WTC11 (cell line): ENCODE results near the gene CACNB4. TPM values are rescaled to one million over a fixed set of nuclear protein-coding genes. Genes with fewer than 3 reads are reported as not detected.

Source experiments
- ATAC-seq: fragments of 200-7000 bp; cut with Tn5 transposase; 2 replicates; pipeline ENCODE4 v1.10.0; 2021; ENCODE audit warnings: mild to moderate bottlenecking, moderate library complexity
- CTCF ChIA-PET: fragments of 300-600 bp; sonication (Branson Sonifier 250); formaldehyde crosslinking; loops from one replicate; lab custom pipeline; 2021; ENCODE audit warnings: antibody characterized with exemption; lab: Charles Lee
- POLR2A ChIA-PET: fragments of 350-600 bp; sonication (Branson Sonifier 250); formaldehyde crosslinking; loops from one replicate; lab custom pipeline; 2021; ENCODE audit warnings: antibody characterized with exemption; lab: Charles Lee
- DNase-seq: peaks from one replicate; pipeline ENCODE4 v3.0.0; 2021; ENCODE audit warnings: low spot score
- H3K27ac Mint-ChIP-seq: 2 replicates; pipeline ENCODE4 v1.8.0; 2021; ENCODE audit warnings: mixed read lengths
- H3K27me3 Mint-ChIP-seq: 2 replicates; pipeline ENCODE4 v1.8.0; 2021; ENCODE audit warnings: low read depth, mild to moderate bottlenecking, moderate library complexity, mixed read lengths
- H3K36me3 Mint-ChIP-seq: 2 replicates; pipeline ENCODE4 v1.8.0; 2021; ENCODE audit warnings: mixed read lengths
- H3K4me1 Mint-ChIP-seq: 2 replicates; pipeline ENCODE4 v1.8.0; 2022; ENCODE audit warnings: mixed read lengths
- H3K4me3 Mint-ChIP-seq: 2 replicates; pipeline ENCODE4 v1.8.0; 2021; ENCODE audit warnings: mild to moderate bottlenecking, moderate library complexity, mixed read lengths
- H3K9me3 Mint-ChIP-seq: 2 replicates; pipeline ENCODE4 v1.8.0; 2021; ENCODE audit warnings: mixed read lengths
- CBFB ChIP-seq: sonication (generic); formaldehyde crosslinking; IDR thresholded peaks from 2 replicates; pipeline ENCODE4 v1.8.1; 2022; ENCODE audit warnings: mild to moderate bottlenecking, low read depth, missing genetic modification reagents
- CREM ChIP-seq: sonication (generic); formaldehyde crosslinking; IDR thresholded peaks from 2 replicates; pipeline ENCODE4 v1.8.1; 2022; ENCODE audit warnings: mild to moderate bottlenecking, missing genetic modification reagents, moderate library complexity
- EMX1 ChIP-seq: fragments of 250-450 bp; sonication (Bioruptor Pico); IDR thresholded peaks from 2 replicates; pipeline ENCODE4 v1.8.0; 2021; ENCODE audit warnings: mild to moderate bottlenecking
- FOXK1 ChIP-seq: sonication (generic); formaldehyde crosslinking; IDR thresholded peaks from 2 replicates; pipeline ENCODE4 v1.8.0; 2022; ENCODE audit warnings: mild to moderate bottlenecking, moderate library complexity, missing genetic modification reagents
- HMGA2 ChIP-seq: fragments of 250-450 bp; sonication (Bioruptor Pico); IDR thresholded peaks from 2 replicates; pipeline ENCODE4 v1.4.0; 2021; ENCODE audit warnings: mild to moderate bottlenecking, moderate library complexity
- IRF2 ChIP-seq: sonication (generic); formaldehyde crosslinking; IDR thresholded peaks from 2 replicates; pipeline ENCODE4 v1.8.0; 2022; ENCODE audit warnings: low read depth, missing genetic modification reagents, borderline replicate concordance
- JUN ChIP-seq: sonication (generic); formaldehyde crosslinking; IDR thresholded peaks from 2 replicates; pipeline ENCODE4 v1.8.0; 2023; ENCODE audit warnings: mild to moderate bottlenecking, missing genetic modification reagents
- NFYB ChIP-seq: sonication (generic); formaldehyde crosslinking; conservative IDR thresholded peaks from 2 replicates; pipeline ENCODE4 v1.8.0; 2022; ENCODE audit warnings: low read depth, missing genetic modification reagents
- NR2C2 ChIP-seq: sonication (generic); formaldehyde crosslinking; IDR thresholded peaks from 2 replicates; pipeline ENCODE4 v1.8.0; 2022; ENCODE audit warnings: mild to moderate bottlenecking, missing genetic modification reagents
- SOX15 ChIP-seq: fragments of 250-450 bp; sonication (Bioruptor Pico); IDR thresholded peaks from 2 replicates; pipeline ENCODE4 v1.9.0; 2021; ENCODE audit warnings: mild to moderate bottlenecking
- ZBTB21 ChIP-seq: sonication (generic); formaldehyde crosslinking; IDR thresholded peaks from 2 replicates; pipeline ENCODE4 v1.8.1; 2023; ENCODE audit warnings: mild to moderate bottlenecking, missing genetic modification reagents, borderline replicate concordance
- ZNF317 ChIP-seq: sonication (generic); formaldehyde crosslinking; IDR thresholded peaks from 2 replicates; pipeline ENCODE4 v1.8.1; 2023; ENCODE audit warnings: low read depth, mild to moderate bottlenecking, moderate library complexity, missing genetic modification reagents, borderline replicate concordance
- ZNF416 ChIP-seq: fragments of 250-450 bp; sonication (Bioruptor Pico); IDR thresholded peaks from 2 replicates; pipeline ENCODE4 v1.9.0; 2021; ENCODE audit warnings: mild to moderate bottlenecking, inconsistent platforms
- ZNF671 ChIP-seq: fragments of 250-450 bp; sonication (Bioruptor Pico); IDR thresholded peaks from 2 replicates; pipeline ENCODE4 v1.8.0; 2021; ENCODE audit warnings: mild to moderate bottlenecking
- total RNA-seq: library from RNA; stranded (reverse); gene quantifications from 3 replicates; pipeline ENCODE4 v1.2.3, GENCODE V29; 2021
- TF ChIP-seq, protein P1 (sequence below): sonication (generic); formaldehyde crosslinking; conservative IDR thresholded peaks from 2 replicates; pipeline ENCODE4 v1.8.1; 2023; ENCODE audit warnings: mild to moderate bottlenecking, low read depth, missing genetic modification reagents, moderate library complexity
- TF ChIP-seq, protein P2 (sequence below): sonication (generic); formaldehyde crosslinking; IDR thresholded peaks from 2 replicates; pipeline ENCODE4 v1.8.1; 2023; ENCODE audit warnings: mild to moderate bottlenecking, missing genetic modification reagents
- TF ChIP-seq, protein P3 (sequence below): sonication (generic); formaldehyde crosslinking; IDR thresholded peaks from 2 replicates; pipeline ENCODE4 v1.8.1; 2022; ENCODE audit warnings: low read depth, mild to moderate bottlenecking, moderate library complexity, missing genetic modification reagents, borderline replicate concordance
- TF ChIP-seq, protein P4 (sequence below): sonication (generic); formaldehyde crosslinking; IDR thresholded peaks from 2 replicates; pipeline ENCODE4 v1.8.0; 2022; ENCODE audit warnings: missing genetic modification reagents
- TF ChIP-seq, protein P5 (sequence below): sonication (generic); formaldehyde crosslinking; IDR thresholded peaks from 2 replicates; pipeline ENCODE4 v1.8.1; 2023; ENCODE audit warnings: mild to moderate bottlenecking, moderate library complexity, missing genetic modification reagents

CACNB4 gene
- total RNA-seq, 1 experiment from 2014 or later, result 4.7 TPM

DNA sequence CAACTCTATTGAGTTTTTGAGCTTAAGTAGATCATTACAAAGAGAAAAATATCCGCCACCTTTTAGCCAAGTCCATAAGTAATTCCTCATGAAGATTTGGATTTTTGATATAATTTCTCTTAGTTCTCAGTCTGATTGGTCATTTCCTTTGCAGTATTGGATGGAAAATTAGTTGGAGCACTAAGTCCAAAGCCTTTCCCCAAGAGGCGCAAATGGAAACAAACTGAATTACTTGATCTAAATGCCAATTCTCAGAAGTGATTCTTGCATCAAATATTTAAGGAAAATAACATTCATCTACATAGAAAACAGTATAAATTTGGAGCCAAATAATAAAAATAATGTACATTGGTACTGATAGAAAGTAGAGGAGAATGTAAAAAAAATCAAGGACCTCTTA lies 115.6 kb downstream of the CACNB4 start:
- Mint-ChIP-seq H3K4me1 (peaks cover 7% of the 10 kb centered on the region), H3K27me3 (no peaks in the 10 kb centered on the region), H3K27ac (no peak overlapping the region), H3K9me3 (peaks cover 4% of the 10 kb centered on the region; the same call in 1 of the 2 replicates), H3K4me3 (no peak overlapping the region)
- no peak for ATAC-seq
- TF ChIP-seq ZBTB21 (no peak), FOXK1 (CRISPR knock-in tag) (no peak), NFYB (no peak), ZNF416 (CRISPR knock-in tag) (no peak), HMGA2 (CRISPR knock-in tag) (no peak), ZNF317 (CRISPR knock-in tag) (no peak), ZNF671 (CRISPR knock-in tag) (no peak), CREM (CRISPR knock-in tag) (no peak), JUN (no peak), EMX1 (CRISPR knock-in tag) (no peak), CBFB (no peak)
- TF ChIP-seq, protein P1, sequence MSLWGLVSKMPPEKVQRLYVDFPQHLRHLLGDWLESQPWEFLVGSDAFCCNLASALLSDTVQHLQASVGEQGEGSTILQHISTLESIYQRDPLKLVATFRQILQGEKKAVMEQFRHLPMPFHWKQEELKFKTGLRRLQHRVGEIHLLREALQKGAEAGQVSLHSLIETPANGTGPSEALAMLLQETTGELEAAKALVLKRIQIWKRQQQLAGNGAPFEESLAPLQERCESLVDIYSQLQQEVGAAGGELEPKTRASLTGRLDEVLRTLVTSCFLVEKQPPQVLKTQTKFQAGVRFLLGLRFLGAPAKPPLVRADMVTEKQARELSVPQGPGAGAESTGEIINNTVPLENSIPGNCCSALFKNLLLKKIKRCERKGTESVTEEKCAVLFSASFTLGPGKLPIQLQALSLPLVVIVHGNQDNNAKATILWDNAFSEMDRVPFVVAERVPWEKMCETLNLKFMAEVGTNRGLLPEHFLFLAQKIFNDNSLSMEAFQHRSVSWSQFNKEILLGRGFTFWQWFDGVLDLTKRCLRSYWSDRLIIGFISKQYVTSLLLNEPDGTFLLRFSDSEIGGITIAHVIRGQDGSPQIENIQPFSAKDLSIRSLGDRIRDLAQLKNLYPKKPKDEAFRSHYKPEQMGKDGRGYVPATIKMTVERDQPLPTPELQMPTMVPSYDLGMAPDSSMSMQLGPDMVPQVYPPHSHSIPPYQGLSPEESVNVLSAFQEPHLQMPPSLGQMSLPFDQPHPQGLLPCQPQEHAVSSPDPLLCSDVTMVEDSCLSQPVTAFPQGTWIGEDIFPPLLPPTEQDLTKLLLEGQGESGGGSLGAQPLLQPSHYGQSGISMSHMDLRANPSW (CRISPR knock-in tag), result no peak
- TF ChIP-seq, protein P2, sequence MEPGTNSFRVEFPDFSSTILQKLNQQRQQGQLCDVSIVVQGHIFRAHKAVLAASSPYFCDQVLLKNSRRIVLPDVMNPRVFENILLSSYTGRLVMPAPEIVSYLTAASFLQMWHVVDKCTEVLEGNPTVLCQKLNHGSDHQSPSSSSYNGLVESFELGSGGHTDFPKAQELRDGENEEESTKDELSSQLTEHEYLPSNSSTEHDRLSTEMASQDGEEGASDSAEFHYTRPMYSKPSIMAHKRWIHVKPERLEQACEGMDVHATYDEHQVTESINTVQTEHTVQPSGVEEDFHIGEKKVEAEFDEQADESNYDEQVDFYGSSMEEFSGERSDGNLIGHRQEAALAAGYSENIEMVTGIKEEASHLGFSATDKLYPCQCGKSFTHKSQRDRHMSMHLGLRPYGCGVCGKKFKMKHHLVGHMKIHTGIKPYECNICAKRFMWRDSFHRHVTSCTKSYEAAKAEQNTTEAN (CRISPR knock-in tag), result no peak
- TF ChIP-seq, all 79 proteins: peak for 0
- no peaks in the 10 kb centered on the region for H3K36me3 Mint-ChIP-seq
- DNase-seq, result no peak
- CTCF ChIA-PET, result interaction anchor here (1.2 to 1.5 kb wide), 3 partner anchors 9 to 34 kb away, joined by 3 to 5 read pairs (median 4); no protein-coding TSS in a partner anchor
- POLR2A ChIA-PET, result interaction anchor here (0.7 kb wide), 1 partner anchor 15 kb away, joined by 4 read pairs; no protein-coding TSS in a partner anchor

DNA sequence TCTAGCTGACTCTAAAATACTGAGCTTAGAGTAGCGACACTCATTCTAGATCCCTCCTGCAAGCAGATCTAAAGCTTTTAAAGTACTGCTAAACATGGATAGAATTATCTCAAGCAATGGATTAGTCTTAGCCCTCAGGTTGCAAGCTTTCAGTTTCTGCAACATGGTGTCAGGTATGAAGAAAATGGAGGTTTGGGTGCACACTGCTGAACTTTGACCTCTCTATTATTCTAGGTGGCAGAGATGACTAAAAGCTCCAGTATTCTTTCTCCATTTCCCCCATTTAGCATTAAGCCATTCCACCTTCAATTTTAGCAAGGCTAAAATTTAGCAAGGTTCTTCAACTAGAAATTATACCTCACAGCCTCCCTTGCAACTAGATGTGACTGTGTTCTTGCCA lies 117.0 kb downstream of the CACNB4 start:
- no peaks in the 10 kb centered on the region for H3K36me3 Mint-ChIP-seq
- DNase-seq (no peak), ATAC-seq (no peak)
- no peak overlapping the region for H3K4me3 Mint-ChIP-seq
- CTCF ChIA-PET, result no interaction called here
- H3K27me3 Mint-ChIP-seq, result no peaks in the 10 kb centered on the region
- H3K9me3 Mint-ChIP-seq, result peaks cover 4% of the 10 kb centered on the region; the same call in 1 of the 2 replicates
- POLR2A ChIA-PET, result no interaction called here
- TF ChIP-seq SOX15 (no peak), CBFB (no peak), NR2C2 (CRISPR knock-in tag) (no peak), NFYB (no peak), IRF2 (CRISPR knock-in tag) (no peak)
- TF ChIP-seq, protein P3, sequence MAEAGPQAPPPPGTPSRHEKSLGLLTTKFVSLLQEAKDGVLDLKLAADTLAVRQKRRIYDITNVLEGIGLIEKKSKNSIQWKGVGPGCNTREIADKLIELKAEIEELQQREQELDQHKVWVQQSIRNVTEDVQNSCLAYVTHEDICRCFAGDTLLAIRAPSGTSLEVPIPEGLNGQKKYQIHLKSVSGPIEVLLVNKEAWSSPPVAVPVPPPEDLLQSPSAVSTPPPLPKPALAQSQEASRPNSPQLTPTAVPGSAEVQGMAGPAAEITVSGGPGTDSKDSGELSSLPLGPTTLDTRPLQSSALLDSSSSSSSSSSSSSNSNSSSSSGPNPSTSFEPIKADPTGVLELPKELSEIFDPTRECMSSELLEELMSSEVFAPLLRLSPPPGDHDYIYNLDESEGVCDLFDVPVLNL (CRISPR knock-in tag), result no peak
- TF ChIP-seq, protein P4, sequence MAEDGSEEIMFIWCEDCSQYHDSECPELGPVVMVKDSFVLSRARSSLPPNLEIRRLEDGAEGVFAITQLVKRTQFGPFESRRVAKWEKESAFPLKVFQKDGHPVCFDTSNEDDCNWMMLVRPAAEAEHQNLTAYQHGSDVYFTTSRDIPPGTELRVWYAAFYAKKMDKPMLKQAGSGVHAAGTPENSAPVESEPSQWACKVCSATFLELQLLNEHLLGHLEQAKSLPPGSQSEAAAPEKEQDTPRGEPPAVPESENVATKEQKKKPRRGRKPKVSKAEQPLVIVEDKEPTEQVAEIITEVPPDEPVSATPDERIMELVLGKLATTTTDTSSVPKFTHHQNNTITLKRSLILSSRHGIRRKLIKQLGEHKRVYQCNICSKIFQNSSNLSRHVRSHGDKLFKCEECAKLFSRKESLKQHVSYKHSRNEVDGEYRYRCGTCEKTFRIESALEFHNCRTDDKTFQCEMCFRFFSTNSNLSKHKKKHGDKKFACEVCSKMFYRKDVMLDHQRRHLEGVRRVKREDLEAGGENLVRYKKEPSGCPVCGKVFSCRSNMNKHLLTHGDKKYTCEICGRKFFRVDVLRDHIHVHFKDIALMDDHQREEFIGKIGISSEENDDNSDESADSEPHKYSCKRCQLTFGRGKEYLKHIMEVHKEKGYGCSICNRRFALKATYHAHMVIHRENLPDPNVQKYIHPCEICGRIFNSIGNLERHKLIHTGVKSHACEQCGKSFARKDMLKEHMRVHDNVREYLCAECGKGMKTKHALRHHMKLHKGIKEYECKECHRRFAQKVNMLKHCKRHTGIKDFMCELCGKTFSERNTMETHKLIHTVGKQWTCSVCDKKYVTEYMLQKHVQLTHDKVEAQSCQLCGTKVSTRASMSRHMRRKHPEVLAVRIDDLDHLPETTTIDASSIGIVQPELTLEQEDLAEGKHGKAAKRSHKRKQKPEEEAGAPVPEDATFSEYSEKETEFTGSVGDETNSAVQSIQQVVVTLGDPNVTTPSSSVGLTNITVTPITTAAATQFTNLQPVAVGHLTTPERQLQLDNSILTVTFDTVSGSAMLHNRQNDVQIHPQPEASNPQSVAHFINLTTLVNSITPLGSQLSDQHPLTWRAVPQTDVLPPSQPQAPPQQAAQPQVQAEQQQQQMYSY, result no peak
- TF ChIP-seq, protein P5, sequence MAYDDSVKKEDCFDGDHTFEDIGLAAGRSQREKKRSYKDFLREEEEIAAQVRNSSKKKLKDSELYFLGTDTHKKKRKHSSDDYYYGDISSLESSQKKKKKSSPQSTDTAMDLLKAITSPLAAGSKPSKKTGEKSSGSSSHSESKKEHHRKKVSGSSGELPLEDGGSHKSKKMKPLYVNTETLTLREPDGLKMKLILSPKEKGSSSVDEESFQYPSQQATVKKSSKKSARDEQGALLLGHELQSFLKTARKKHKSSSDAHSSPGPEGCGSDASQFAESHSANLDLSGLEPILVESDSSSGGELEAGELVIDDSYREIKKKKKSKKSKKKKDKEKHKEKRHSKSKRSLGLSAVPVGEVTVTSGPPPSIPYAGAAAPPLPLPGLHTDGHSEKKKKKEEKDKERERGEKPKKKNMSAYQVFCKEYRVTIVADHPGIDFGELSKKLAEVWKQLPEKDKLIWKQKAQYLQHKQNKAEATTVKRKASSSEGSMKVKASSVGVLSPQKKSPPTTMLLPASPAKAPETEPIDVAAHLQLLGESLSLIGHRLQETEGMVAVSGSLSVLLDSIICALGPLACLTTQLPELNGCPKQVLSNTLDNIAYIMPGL (CRISPR knock-in tag), result no peak
- TF ChIP-seq, protein P2 (CRISPR knock-in tag), result no peak
- peaks cover 7% of the 10 kb centered on the region for H3K4me1 Mint-ChIP-seq
- H3K27ac Mint-ChIP-seq, result no peak overlapping the region
